ENCODE results near the gene ANKRD65. TPM values are rescaled to one million over a fixed set of nuclear protein-coding genes. Genes with fewer than 3 reads are reported as not detected.
"Not testable (repeated sequence)": the region's sequence is repeated elsewhere in the genome, so short reads cannot be mapped to it uniquely, and the experiment has no call there.

Gene ANKRD65
- total RNA-seq, 1 experiment from 2014 or later = not detected

DNA sequence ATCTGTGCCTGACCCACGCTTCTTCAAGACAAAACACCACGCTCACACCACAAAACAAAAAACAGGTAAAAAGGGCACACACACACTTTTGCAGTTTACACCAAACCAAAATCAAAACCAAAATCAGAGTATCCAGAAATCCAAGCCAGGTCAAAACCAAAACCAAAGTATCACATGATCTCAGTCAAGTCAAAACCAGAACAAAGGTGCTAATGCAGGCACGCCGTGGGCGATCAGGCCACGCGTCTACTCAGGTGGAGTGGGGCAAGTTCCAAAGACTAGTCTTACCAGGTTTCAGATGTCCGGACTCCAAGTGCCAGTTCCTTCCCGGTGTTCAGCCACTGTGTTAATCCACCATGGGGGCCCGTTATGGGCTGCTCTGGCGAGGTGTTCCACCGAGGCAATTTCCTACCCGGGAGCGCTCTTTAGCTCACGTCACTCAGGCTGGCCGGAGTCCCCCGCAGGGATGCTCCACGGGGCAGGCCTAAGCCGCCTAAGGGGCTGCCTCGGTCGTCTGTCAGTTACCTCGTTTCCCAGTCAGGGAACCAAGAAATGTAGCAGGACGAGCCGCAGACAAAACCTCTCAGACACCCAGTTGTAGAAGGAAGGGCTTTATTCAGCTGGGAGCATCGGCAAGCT is 3.1 kb downstream of the ANKRD65 start:
- DNase-seq (ENCODE audit: low spot score) = not testable (repeated sequence)

DNA sequence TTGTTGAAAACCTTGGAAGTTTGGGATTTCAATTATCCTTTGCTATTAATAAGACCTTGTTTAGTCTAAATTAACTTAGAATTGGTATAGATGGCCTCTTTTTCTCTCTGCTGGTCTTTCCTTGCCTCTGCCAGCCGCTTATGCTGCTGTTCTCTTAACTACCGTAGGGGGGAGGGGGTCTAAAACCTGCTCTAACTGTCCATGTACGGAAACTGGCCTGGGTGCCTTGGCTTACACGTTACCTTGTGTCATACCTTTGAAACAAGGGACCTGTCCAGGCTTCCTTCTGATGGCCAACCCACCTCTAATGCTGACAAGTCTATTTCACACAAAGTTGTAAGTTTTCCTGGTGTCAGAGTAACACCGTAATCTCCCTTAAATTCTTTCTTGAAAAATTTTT is 3.7 kb downstream of the ANKRD65 start:
- DNase-seq (ENCODE audit: low spot score) = not testable (repeated sequence)

DNA sequence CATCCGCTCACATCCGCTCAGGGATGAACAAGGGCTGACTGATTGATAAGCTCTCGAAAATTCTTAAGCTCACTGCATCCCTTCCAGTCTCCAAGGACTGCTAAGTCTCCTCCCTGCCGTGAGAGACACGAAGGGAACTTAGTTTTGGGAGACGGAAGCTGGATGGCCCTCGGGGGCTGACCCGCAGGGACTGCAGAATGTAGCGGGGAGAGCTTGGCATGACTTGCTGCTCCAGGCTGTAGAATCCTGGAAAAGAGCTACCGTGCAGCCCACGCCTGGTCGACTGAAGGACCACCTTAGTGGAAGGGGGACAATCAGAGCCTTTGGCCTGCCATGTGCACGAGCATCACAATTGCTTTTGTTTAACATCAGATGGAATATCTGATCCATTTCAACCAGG is 5.3 kb downstream of the ANKRD65 start:
- no peak for DNase-seq (ENCODE audit: low spot score)

DNA sequence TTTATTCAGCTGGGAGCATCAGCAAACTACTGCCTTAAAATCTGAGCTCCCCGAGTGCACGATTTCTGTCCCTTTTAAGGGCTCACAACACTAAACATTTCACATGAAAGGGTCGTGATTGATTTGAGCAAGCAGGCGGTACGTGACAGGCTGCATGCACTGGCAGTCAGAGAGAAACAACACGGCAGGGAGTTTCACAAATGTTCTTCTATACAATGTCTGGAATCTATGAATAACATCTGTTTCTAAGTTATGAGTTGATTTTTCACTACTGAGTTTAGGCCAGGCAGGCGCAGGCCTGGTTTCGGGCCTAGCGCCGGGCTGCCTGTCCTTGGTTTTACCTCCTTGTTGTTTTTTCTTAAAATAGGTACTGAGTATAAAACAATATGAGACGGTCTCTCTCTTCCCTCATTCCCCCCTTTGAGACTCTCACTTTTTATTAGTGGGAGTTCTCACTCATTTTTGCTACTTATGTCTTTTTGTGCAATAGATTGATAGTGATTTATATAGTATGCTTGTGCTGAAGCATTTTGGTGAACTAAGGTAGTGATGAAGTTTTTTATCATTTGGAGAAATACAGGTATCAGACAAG is 8.7 kb downstream of the ANKRD65 start:
- not testable (repeated sequence) for DNase-seq (ENCODE audit: low spot score)

DNA sequence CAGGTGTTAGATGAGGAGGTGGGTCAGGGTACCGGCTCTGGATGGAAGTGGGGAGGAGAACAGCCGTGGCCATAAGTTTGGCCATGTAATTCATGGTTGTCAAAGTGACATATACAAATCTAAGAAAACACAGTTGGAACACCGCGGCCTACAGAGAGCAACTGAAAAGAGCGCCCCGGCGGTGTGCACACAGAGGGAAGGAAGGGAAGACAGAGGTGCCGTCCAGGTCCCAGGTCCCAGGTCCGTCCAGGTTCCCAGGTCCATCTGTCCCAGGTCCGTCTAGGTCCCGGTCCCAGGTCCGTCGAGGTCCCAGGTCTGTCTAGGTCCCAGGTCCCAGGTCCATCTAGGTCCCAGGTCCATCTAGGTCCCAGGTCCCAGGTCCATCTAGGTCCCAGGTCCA is 9.4 kb downstream of the ANKRD65 start:
- no peak for DNase-seq (ENCODE audit: low spot score)

DNA sequence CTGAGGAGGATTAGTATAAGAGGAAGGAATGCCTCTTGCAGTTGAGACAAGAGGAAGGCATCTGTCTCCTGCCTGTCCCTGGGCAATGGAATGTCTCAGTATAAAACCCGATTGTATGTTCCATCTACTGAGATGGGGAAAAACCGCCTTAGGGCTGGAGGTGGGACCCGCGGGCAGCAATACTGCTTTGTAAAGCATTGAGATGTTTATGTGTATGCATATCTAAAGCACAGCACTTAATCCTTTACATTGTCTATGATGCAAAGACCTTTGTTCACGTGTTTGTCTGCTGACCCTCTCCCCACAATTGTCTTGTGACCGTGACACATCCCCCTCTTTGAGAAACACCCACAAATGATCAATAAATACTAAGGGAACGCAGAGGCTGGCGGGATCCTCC is 10.8 kb downstream of the ANKRD65 start:
- DNase-seq (ENCODE audit: low spot score) = not testable (repeated sequence)

DNA sequence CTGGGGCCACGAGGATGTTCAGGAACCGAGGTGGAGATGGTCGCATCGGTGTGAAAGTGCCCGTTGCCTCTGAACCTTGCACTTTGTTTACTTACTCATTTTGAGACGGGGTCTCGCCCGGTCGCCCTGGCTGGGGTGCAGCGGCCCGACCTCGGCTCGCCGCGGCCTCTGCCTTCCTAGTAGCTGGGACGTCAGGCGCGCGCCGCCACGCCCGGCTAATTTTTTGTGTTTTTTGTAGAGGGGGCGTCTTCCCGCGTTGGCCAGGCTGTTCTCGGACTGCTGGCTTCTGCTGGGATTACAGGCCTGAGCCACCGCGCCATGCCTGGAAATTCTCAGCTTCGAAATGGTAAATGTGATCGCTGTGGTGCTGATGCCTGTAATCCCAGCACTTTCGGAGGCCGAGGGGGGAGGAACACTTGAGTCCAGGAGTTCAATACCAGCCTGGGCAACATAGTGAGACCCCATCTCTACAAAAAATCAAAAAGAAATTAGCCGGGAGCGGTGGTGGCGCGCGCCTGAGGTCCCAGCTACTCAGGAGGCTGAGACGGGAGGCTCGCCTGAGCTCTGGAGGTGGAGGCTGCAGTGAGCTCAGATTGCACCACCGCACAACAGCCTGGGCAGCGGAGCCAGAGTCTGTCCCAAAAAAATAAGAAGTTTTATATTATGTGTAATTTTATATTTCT is 13.3 kb downstream of the ANKRD65 start:
- DNase-seq (ENCODE audit: low spot score) = peak; percentile 7

DNA sequence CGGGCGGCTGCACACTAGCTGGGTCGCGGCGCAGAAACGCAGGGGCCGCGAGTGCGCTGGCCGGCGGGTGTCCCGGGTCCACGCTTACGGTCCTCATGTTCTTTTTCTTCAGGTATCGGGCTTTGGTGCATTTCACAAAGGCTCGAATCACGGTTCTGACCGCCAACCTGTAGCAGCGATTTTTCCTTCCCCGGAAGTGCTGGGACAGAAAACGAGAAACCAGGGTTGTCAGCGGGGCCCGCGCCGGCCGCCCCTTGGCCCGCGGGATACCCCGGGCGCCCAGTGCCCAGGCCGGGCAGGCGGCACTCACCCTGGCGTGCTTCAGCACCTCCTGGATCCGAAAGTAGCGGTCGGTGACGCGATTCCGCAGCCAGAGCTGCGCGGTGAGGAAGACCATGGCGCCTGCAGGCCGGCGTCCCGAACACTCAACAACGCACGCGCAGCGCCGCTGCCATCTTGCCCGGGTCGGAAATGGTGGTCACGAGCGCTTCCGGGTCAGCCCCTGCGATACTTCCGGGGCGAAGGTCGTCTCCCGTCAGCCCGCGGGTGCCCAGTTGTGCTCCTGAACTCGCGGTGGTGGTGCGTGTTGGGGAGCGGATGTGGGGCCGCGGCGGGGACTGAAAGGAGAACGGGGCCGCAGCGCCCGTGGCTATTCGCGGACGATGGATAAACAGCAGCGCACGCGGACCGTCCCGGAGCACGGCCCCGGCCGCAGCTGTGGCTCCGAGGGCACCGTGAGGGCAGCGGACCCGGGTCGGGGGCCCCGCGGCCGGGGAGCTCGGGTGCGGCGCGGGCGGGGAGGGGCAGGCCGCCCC is 14.0 kb downstream of the ANKRD65 start, which contains the start of gene MRPL20:
MRPL20 (minus strand) TSS at position 473 of the 815 bp plus-strand sequence; CDS start at position 397, 76 bp downstream.
- DNase-seq (ENCODE audit: low spot score) = peak; percentile 66

DNA sequence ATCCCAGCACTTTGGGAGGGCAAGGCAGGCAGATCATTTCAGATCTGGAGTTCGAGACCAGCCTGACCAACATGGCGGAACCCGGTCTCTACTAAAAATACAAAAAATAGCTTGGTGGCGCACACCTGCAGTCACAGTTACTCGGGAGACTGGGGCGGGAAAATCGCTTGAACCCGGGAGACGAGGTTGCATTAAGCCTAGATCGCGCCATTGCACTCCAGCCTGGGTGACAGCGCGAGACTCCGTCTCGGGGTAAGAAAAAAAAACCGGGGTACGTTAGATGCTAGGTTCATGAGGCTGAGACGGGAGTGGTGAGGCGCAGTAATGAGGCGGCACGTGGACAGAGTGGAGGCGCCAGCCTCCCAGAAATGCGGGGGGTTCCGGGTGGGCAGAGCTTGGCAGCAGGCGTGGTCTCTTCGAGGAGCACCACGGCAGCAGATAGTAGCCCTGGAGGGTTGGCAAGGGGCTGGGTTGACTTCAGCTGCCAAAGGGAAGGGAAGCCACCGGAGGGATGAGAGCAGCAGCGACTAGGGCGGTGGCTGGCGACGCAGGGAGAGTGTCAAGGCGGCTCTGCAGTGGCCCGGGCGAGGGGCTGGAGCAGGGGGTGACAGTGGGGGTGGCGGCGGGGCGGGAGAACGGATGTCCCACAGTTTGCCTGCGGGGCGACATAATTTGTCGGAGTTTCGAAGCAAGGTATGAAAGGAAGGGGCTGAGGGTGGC is 14.8 kb downstream of the ANKRD65 start:
- DNase-seq (ENCODE audit: low spot score) = no peak

DNA sequence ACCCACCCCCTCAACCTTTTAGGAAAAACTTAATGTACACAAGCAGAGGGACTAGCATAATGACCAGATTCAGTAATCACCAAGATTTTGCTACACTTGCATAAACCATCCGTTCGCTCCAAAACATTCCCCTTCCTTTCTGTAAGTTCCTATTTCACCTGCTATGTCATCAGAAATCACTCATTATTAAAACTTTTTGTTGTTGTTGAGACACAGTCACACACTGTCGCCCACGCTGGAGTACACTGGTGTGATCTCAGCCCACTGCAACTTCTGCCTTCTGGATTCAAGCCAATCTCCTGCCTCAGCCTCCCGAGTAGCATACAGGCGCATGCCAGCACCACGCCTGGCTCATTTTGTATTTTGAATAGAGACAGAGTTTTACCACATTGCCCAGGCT is 17.4 kb downstream of the ANKRD65 start:
- DNase-seq (ENCODE audit: low spot score) = no peak

DNA sequence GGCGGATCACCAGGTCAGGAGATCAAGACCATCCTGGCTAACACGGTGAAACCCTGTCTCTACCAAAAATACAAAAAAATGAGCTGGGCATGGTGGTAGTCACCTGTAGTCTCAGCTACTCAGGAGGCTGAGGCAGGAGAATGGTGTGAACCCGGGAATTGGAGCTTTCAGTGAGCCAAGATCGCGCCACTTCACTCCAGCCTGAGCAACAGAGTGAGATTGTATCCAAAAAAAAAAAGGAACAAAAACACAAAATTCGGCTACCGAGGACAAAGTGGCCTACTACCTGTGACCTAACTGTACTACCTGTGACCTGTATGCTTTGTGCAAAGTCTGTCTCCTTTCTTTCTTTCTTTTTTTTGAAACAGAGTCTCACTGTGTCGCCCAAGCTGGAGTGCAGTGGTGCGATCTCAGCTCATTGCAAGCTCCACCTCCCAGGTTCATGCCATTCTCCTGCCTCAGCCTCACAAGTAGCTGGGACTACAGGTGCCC is 18.1 kb downstream of the ANKRD65 start:
- not testable (repeated sequence) for DNase-seq (ENCODE audit: low spot score)

DNA sequence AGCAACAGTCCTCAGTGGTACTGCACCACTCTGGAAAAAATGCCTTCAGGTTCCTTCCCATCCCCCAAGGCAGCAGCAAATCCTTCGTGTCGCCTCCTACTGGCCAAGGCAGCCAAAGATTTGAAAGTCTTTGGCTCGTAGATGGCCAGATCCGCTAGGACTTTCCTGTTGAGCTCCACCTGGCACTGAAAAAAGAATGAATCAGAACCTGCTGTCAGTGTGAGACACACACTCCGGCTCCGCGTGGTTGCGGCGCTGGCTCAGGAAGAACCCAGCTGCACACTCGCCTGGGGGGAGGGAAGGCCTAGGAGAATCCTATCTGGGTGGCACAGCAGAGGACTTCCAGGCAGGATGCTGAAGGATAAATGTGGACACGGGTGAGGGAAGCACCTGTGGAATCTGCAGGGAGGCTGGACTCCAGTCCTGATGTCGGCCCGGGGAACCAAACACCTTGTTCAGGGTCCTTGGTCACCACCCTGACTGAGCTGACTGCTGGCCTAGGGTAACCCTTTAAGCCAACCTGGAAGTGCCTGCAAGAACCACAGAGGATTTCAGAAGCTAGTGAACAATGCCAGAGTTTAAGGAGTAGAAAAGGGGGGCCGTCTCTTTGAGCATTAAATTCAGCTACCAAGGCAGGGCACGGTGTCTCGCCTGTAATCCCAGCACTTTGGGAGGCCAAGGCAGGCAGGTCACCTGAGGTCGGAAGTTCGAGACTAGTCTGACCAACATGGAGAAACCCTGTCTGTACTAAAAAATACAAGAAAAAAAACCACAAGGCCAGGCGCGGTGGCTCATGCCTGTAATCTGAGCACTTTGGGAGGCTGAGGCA is 18.8 kb downstream of the ANKRD65 start:
- peak; percentile 46 for DNase-seq (ENCODE audit: low spot score)

DNA sequence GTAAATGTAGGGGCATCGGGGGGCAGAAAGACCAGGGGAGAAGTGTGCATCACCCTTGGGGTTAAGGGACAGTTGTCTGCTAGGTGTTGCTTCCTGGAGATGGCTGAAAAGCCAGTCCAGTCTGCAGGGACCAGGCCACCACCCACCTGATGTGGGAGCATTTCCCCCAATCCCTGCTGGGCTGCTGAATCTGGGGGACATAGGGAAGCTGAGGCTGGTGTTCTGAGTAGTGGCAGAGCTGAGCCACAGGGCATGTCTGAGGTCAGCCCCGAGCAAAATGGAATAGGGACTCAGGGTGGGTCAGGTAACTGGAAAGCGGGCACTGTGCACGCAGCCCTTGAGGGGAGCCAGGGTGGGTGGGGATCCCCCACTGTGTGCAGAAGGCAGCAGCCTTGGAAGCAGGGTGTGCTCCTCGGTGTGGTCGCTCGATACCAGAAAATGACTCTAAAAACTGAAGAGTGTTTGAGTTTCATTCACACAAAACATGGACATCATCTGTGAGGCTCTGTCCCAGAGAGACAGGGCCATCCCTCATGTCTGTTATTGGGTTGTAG is 19.5 kb downstream of the ANKRD65 start:
- DNase-seq (ENCODE audit: low spot score) = no peak

DNA sequence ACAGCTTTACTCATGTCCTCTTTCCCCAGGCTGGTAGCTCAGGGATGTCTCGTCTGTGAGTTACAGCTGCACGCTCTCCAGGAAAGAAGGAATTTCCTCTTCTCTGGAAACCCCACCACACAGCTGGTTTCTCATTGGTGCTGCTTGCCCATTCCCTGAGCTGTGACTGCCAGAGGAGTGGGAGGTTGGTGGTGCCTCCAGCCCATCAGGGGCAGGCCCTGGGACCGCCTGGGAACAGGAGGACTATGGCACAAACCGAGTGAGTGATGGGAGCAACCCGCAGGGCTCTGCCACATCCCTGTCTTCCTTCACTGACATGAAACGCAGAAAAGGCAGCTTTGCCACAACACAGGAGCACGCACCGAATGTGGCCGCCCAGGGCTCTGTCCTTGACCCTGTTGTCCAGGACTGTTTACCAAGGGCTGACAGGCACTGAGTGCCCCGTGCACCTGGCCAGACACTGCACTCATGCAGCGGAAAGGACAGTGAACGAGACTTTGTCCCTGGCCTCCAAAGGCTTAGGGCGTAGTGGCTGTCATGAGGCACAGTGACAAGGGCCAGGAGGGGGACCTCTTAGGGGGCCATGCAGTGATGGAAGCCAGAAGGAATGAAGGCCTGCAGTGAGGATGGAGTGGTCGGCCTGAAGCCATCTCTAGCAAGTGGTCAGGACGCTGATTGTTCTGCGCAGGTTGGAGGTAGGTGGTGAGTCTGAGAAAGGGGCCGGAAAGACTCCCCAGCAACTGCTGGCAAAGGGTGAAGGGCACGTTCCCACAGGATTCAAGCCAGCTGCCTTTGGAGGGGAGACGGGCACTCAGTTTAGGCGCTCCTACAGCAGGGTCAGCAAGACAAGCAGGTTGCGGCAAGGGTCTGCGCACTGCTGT is 20.3 kb downstream of the ANKRD65 start:
- no peak for DNase-seq (ENCODE audit: low spot score)

DNA sequence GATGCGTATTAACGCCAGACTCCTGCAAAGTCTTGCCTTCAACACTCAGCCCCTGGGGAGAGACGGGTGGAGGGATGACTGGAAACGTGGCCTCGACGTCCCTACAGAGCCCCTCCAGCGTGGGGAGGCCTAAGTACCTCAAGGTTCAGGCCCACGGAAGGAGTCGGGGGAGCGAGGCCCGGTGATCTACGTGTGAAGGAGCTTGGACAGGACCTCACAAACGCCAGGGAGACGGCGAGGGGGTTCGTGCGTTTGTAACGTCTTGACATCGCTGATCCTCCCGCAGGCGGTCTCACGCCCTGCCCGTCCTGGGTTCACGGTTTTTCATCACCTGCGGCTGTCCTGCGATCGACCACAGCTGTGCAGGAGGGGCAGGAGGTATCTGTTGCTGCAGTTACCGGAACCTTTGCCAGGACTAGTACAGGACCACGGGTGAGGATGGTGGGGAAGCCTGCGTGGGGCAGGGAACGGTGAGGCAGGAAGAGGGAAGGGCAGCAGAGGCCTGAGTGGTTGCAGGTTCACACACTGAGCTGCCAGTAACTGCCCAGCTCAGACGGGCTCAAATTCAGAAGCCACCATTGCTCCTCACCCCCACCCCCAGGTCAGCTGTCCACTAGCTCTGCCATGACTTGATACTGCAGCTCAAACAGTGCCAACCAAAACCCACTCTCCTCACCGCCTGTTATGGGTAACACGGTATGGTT is 21.1 kb downstream of the ANKRD65 start:
- no peak for DNase-seq (ENCODE audit: low spot score)

DNA sequence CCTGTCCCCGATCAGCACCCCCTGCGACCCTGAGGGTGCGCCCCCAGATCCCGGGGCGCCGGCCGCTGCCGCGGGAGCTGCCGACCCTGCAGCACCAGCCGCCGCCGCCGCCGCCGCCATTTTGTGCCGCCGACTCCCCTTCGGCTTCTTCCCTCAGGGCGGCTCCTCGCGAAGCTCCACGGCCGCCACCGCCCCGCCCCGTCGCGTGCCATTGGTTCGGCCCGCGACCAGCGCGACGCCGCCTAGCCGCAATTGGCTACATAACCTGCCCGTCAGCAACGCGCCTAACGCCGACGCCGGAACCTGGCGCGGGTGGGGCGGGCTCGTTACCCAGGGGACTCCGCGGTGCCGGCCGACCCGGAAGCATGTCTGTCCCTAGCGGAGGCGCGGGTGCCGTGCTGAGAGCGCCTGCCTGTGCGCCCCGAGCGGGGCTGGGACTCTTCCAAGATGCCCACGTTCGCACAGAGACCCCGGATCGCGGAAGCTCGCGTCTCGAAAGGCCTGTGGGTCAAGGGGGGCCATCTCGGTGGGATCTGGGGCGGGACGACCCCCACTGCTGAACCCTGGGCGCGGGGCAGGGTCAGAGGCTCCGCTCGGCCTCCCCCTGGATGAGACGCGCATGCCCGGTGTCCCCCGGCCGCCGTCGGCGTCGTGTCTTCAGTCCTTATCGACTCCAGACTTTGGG is 21.7 kb downstream of the ANKRD65 start, which contains the start of gene CCNL2:
CCNL2 (minus strand) TSS at position 149 of the 685 bp plus-strand sequence; CDS start at position 120, 29 bp downstream.
- peak; percentile 83 for DNase-seq (ENCODE audit: low spot score)

DNA sequence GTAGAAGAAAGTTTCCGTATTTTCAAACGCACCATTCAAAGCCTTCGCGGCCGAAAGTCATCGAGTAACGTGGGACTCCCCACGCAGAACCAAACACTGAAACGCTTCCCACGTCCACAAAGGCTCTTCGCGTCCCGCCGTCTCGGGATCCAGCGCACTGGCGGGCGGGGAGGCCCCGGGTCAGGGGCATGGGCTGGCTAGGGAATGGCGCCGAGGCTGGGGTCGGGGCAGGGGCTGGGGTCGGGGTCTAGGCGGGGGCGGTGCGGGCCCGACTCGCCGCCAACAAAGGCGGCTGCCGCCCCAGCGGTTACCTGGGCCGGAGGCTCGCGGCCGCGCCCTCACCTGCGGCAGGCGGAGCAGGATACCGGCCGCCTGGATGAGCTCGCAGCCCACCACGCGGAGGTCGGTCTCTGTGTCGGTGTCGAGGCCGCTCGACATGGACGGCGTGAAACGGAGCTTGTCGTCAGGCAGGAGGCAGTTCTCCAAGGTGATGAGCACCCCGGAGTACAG is 22.3 kb downstream of the ANKRD65 start:
- DNase-seq (ENCODE audit: low spot score) = no peak
